Retinal pigment epithelial cell (primary cell): ENCODE measurements around the gene KCNQ1.

Experiments
- DNase-seq: peaks from one replicate; pipeline ENCODE4 v3.0.0-alpha.2; 2010; ENCODE audit warnings: low read depth
- H3K4me3 ChIP-seq: 2 replicates; pipeline ENCODE4 v1.5.1; 2011; ENCODE audit warnings: mild to moderate bottlenecking, low read length, control low read depth, moderate library complexity
- CTCF ChIP-seq: conservative IDR thresholded peaks from 2 replicates; pipeline ENCODE4 v1.5.1; 2011; ENCODE audit warnings: low read depth, low read length, control low read depth, inconsistent platforms

Gene KCNQ1

DNA sequence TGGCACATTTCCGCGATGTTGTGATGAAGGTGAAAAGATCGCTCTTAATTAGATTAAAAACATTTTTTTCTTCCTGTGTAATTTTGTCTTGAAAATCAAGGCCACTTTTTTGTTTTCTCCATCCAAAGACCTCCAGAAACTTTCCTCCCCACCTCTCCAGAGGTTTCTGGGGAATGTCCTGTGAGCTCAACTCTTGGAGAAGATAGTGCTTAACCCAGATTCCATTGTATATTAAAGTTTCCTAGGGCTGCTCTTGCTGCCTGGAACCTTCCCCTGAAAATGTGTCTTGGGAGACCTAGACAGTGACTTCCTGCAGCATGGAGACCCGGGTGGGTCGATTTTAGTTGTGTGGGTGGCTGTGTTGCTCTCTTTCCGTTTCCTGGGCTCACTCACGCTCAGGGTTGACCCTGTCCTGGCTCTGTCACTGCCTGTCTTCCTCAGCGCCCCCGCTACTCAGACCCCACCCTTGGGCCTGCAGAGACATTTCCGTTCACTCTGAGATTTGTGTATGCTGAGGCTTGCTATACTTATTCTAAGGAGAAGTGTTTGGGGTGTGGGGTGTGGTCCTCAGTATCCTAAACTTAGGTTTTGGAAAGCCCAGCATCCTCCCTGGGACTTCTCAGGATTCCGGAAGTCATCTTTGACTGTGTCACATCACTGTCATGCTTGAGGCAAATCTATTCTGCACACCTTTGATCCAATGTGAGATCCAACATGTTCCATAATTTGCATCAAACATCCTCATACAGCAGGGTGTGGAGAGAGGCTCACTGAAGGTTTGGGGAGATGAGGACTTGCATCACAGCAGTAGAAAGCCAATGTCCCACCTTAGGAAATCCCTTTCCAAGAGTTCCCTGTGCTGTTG, 207.8 kb downstream of the KCNQ1 start:
- H3K4me3 ChIP-seq, result no peak overlapping the region
- no peak for DNase-seq
- no peak for TF ChIP-seq CTCF

- no peak for DNase-seq
- no peak overlapping the region for H3K4me3 ChIP-seq
- no peak for TF ChIP-seq CTCF
Observed at GRCh38 chr11:2653198-2653551, 208.4 kb downstream of the KCNQ1 start.

DNA sequence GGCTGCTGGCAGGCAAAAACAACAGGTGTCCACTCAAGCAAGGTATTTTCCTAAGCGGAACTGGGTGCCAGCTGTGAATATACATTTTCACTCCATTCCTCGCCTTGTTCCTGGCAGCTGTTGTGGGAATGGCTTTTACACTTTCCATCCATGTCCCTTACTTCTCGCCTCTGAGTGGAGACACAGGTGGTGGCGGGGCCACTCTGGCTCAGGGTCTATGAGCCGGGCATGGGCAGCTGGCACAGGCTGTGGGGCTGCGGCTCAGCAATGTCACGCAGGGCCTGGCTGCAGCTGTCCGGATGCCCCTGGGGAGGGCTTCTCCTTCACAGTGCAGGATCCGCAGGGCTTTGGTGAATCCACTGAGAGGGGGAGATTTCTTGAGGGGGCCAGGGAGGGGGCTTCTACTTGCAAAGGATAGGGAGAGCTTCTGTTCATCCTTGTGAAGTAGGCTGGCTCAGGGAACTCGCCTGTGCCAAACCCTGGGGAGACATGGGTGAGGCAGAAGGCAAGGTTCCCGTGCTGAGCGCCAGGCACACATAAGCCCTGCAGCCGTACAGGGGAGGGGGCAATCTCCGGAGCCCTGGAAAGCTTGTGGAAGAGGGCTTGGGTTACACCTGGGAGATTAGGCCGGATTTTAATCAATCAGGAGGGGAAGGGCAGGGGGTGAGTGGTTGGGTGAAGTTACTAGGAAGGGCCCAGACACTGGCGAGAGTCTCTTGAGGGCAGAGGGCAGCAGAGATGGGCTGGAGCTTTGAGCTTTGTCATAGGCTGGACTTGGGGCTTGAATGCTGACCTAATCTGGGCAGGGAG, 209.3 kb downstream of the KCNQ1 start:
- TF ChIP-seq CTCF, result no peak
- no peak for DNase-seq
- H3K4me3 ChIP-seq, result no peak overlapping the region

- TF ChIP-seq CTCF, result no peak
- no peak for DNase-seq
- H3K4me3 ChIP-seq, result no peak overlapping the region
Observed at GRCh38 chr11:2655016-2655719, 210.4 kb downstream of the KCNQ1 start.

- H3K4me3 ChIP-seq, result no peak overlapping the region
- no peak for TF ChIP-seq CTCF
- DNase-seq, result peak; percentile 19
Observed at GRCh38 chr11:2655834-2656622, 211.2 kb downstream of the KCNQ1 start.

- H3K4me3 ChIP-seq, result no peak overlapping the region
- no peak for DNase-seq
Observed at GRCh38 chr11:2656859-2657258, 212.1 kb downstream of the KCNQ1 start.

More at GRCh38 chr11:2656859-2657258, 212.1 kb downstream of the KCNQ1 start:
- no peak for TF ChIP-seq CTCF
